Endothelial cell of umbilical vein (primary cell): ENCODE measurements around the gene MCF2L. TPM values are rescaled to one million over a fixed set of nuclear protein-coding genes. Genes with fewer than 3 reads are reported as not detected.

ENCODE experiments used
- BruUV-seq: library from RNA; stranded (reverse); fragments of 400-500 nt; replicated peaks from 2 replicates; lab custom pipeline; 2021; lab: Mats Ljungman, UMichigan
- CTCF ChIA-PET: fragments of 300-600, 350-600 bp; sonication (Branson Sonifier 250); formaldehyde crosslinking; loops from one replicate; lab custom pipeline; 2021; ENCODE audit warnings: antibody characterized with exemption, inconsistent platforms; lab: Charles Lee
- POLR2A ChIA-PET: fragments of 300-600, 350-600 bp; sonication (Branson Sonifier 250); formaldehyde crosslinking; loops from one replicate; lab custom pipeline; 2021; ENCODE audit warnings: antibody characterized with exemption, inconsistent platforms; lab: Charles Lee
- DNase-seq: peaks from one replicate; pipeline ENCODE4 v3.0.0-alpha.2; 2011; ENCODE audit warnings: low read depth, low spot score
- FAIRE-seq: peaks from 2 replicates; lab custom pipeline; 2011; peaks lifted over from hg19 to GRCh38; lab: Jason Lieb, UNC
- H2AFZ ChIP-seq: 2 replicates; pipeline ENCODE4 v1.6.0; 2012; ENCODE audit warnings: low read depth, low read length, control low read depth, inconsistent platforms
- H3K27ac ChIP-seq: 2 replicates; pipeline ENCODE4 v1.5.1; 2011; ENCODE audit warnings: low read depth, mild to moderate bottlenecking, control low read depth, low read length, moderate library complexity; ENCODE audit not compliant: insufficient read depth
- H3K27me3 ChIP-seq, 2 experiments: 2 replicates each; pipeline versions ENCODE4 v1.6.0 to v1.6.1; 2011; ENCODE audit warnings: low read length in 2 of 2, mixed read lengths in 1 of 2; ENCODE audit not compliant: control insufficient read depth in 2 of 2, insufficient read depth in 2 of 2
- H3K36me3 ChIP-seq, 2 experiments: 2 replicates in 1 of 2; 3 replicates in 1 of 2; pipeline ENCODE4 v1.5.1; 2011; ENCODE audit warnings: low read length in 2 of 2, mild to moderate bottlenecking in 1 of 2, moderate library complexity in 1 of 2; ENCODE audit not compliant: control insufficient read depth in 2 of 2, insufficient read depth in 2 of 2; ENCODE audit errors: extremely low read depth in 1 of 2
- H3K4me1 ChIP-seq: 3 replicates; pipeline ENCODE4 v1.5.1; 2011; ENCODE audit warnings: mild to moderate bottlenecking, low read length; ENCODE audit not compliant: control insufficient read depth, insufficient read depth; ENCODE audit errors: extremely low read depth
- H3K4me2 ChIP-seq: 2 replicates; pipeline ENCODE4 v1.6.1; 2011; ENCODE audit warnings: low read length, control low read depth, mixed read lengths; ENCODE audit not compliant: insufficient read depth
- H3K4me3 ChIP-seq, 3 experiments: fragments of 200-600 bp in 1 of 3; sonication (generic), shearing (Covaris generic) in 1 of 3; replicated peaks in 1 of 3; 2 replicates each; pipeline ENCODE4 v1.5.1; 2011 to 2016; ENCODE audit warnings: control low read depth in 3 of 3, low read length in 3 of 3, mild to moderate bottlenecking in 2 of 3, inconsistent platforms in 1 of 3, low read depth in 1 of 3, moderate library complexity in 1 of 3; ENCODE audit not compliant: insufficient read depth in 1 of 3
- H3K79me2 ChIP-seq: 2 replicates; pipeline ENCODE4 v1.6.0; 2012; ENCODE audit warnings: low read length, inconsistent platforms; ENCODE audit not compliant: control insufficient read depth, insufficient read depth
- H3K9ac ChIP-seq: replicated peaks from 2 replicates; pipeline ENCODE3; 2011; ENCODE audit warnings: low read length, control low read depth; ENCODE audit not compliant: insufficient read depth; ENCODE audit errors: extremely low read depth
- H3K9me1 ChIP-seq: replicated peaks from 3 replicates; pipeline ENCODE4 v1.6.0; 2011; ENCODE audit warnings: mild to moderate bottlenecking, low read length; ENCODE audit not compliant: control insufficient read depth, insufficient read depth; ENCODE audit errors: extremely low read depth
- H3K9me3 ChIP-seq: replicated peaks from 2 replicates; pipeline ENCODE4 v1.5.1; 2012; ENCODE audit warnings: low read length, inconsistent platforms; ENCODE audit not compliant: control insufficient read depth, insufficient read depth
- H4K20me1 ChIP-seq: replicated peaks from 2 replicates; pipeline ENCODE3; 2011; ENCODE audit warnings: mild to moderate bottlenecking, low read length; ENCODE audit not compliant: control insufficient read depth, insufficient read depth; ENCODE audit errors: extremely low read depth
- EZH2 ChIP-seq: IDR thresholded peaks from 2 replicates; pipeline ENCODE4 v1.6.1; 2012; ENCODE audit warnings: borderline replicate concordance, low read depth, mild to moderate bottlenecking, moderate library complexity, low read length, inconsistent platforms; ENCODE audit not compliant: severe bottlenecking
- FOS ChIP-seq: IDR thresholded peaks from 2 replicates; pipeline ENCODE4 v1.6.1; 2011; ENCODE audit warnings: mild to moderate bottlenecking, low read length, moderate library complexity, borderline replicate concordance; ENCODE audit not compliant: insufficient read depth
- JUN ChIP-seq: IDR thresholded peaks from 2 replicates; pipeline ENCODE4 v1.6.1; 2011; ENCODE audit warnings: borderline replicate concordance, low read depth; ENCODE audit not compliant: insufficient read length, insufficient read depth
- MYC ChIP-seq: IDR thresholded peaks from one replicate; pipeline ENCODE4 v1.6.1; 2011; ENCODE audit warnings: mild to moderate bottlenecking, low read depth, low read length
- POLR2A ChIP-seq: IDR thresholded peaks from 2 replicates; pipeline ENCODE4 v1.6.1; 2012; ENCODE audit warnings: low read depth, mild to moderate bottlenecking, control low read depth, low read length
- POLR2AphosphoS5 ChIP-seq: IDR thresholded peaks from 2 replicates; pipeline ENCODE4 v1.6.1; 2012; ENCODE audit warnings: low read depth, mild to moderate bottlenecking, control low read depth, low read length, moderate library complexity; ENCODE audit not compliant: insufficient read depth
- dilution Hi-C: fragments of 300-500 bp; cut with MboI; formaldehyde crosslinking; loops from one replicate; pipeline ENCODE4 v1.15.0; 2019; ENCODE audit warnings: low sequenced_read_pairs; ENCODE audit not compliant: extremely low pct_ligation_motif_present
- intact Hi-C: fragments of 100-400 bp; cut with micrococcal nuclease; formaldehyde crosslinking; loops from one replicate; pipeline ENCODE4 v1.10.0; 2022
- polyA plus RNA-seq, 4 experiments: library from polyadenylated mRNA; depleted of rRNA in 3 of 4; stranded (reverse) in 3 of 4; unstranded in 1 of 4; fragments of >200 nt; gene quantifications; 2 replicates each; pipeline versions ENCODE4 v1.2.1 to v1.2.3, GENCODE V29; 2011 to 2012; ENCODE audit warnings: missing spikeins in 1 of 4
- total RNA-seq: library from RNA; stranded (reverse); gene quantifications from 2 replicates; pipeline ENCODE4 v1.2.3, GENCODE V29; 2021
- TF ChIP-seq, protein P1 (sequence below): IDR thresholded peaks from 2 replicates; pipeline ENCODE4 v1.6.1; 2011; ENCODE audit not compliant: insufficient read depth, insufficient read length
- TF ChIP-seq, protein P2 (sequence below), 2 donors: IDR thresholded peaks; 1 replicate in 1 of 2; 2 replicates in 1 of 2; pipeline ENCODE4 v1.5.1; 2011; ENCODE audit warnings: low read length in 2 of 2, mild to moderate bottlenecking in 2 of 2, moderate library complexity in 2 of 2, control low read depth in 1 of 2, inconsistent platforms in 1 of 2, low read depth in 1 of 2; ENCODE audit not compliant: insufficient read depth in 1 of 2; ENCODE audit errors: extremely low read depth in 1 of 2

MCF2L gene
- total and polyA plus RNA-seq, 2 donors (not counting 3 experiments of a cell fraction or from before 2014, with no cell fraction given), result 0.33 to 0.58 TPM

- ChIA-PET POLR2A (no interaction called here), CTCF (interaction anchor here (1.5 to 1.6 kb wide), 2 partner anchors 10 to 12 kb away, joined by 4 to 8 read pairs; no protein-coding TSS in a partner anchor)
- H4K20me1 ChIP-seq, result no peaks in the 10 kb centered on the region
- H3K27ac ChIP-seq, result no peak overlapping the region
- dilution Hi-C loops (no loop called here), intact Hi-C loops (no loop called here)
- H3K9ac ChIP-seq, result no peak overlapping the region
- H3K36me3 ChIP-seq, result no peaks in the 10 kb centered on the region
- H2AFZ ChIP-seq, result no peak overlapping the region
- no peak for TF ChIP-seq POLR2A
- TF ChIP-seq, protein P1, sequence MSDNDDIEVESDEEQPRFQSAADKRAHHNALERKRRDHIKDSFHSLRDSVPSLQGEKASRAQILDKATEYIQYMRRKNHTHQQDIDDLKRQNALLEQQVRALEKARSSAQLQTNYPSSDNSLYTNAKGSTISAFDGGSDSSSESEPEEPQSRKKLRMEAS, result no peak
- TF ChIP-seq, protein P2, sequence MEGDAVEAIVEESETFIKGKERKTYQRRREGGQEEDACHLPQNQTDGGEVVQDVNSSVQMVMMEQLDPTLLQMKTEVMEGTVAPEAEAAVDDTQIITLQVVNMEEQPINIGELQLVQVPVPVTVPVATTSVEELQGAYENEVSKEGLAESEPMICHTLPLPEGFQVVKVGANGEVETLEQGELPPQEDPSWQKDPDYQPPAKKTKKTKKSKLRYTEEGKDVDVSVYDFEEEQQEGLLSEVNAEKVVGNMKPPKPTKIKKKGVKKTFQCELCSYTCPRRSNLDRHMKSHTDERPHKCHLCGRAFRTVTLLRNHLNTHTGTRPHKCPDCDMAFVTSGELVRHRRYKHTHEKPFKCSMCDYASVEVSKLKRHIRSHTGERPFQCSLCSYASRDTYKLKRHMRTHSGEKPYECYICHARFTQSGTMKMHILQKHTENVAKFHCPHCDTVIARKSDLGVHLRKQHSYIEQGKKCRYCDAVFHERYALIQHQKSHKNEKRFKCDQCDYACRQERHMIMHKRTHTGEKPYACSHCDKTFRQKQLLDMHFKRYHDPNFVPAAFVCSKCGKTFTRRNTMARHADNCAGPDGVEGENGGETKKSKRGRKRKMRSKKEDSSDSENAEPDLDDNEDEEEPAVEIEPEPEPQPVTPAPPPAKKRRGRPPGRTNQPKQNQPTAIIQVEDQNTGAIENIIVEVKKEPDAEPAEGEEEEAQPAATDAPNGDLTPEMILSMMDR (IDR thresholded peaks at IDR 0.05; ENCODE audit: extremely low read depth in 1 of 2, insufficient read depth in 1 of 2, low read depth in 1 of 2, low read length in 2 of 2), result no peak
- no peak for TF ChIP-seq POLR2AphosphoS5
- no peak for TF ChIP-seq MYC
- no peak for TF ChIP-seq FOS
- TF ChIP-seq JUN, result no peak
- TF ChIP-seq EZH2, result no peak
- no peaks in the 10 kb centered on the region for H3K9me1 ChIP-seq
- DNase-seq, result no peak
- H3K4me2 ChIP-seq, result no peak overlapping the region
- H3K27me3 ChIP-seq, result no peaks in the 10 kb centered on the region
- peaks cover 3% of the 10 kb centered on the region for H3K4me1 ChIP-seq
- FAIRE-seq, result no peak
- H3K9me3 ChIP-seq, result no peaks in the 10 kb centered on the region
- no peaks in the 10 kb centered on the region for H3K79me2 ChIP-seq
- no peak overlapping the region for H3K4me3 ChIP-seq
- no TSS peak for BruUV-seq
Observed at GRCh38 chr13:113017506-113018215, 48.6 kb downstream of the MCF2L start.
